ENCODE results near the gene RAD18.
A peak's percentile ranks its signal among the peaks of the same experiment; 100 is the strongest.

Gene RAD18

DNA sequence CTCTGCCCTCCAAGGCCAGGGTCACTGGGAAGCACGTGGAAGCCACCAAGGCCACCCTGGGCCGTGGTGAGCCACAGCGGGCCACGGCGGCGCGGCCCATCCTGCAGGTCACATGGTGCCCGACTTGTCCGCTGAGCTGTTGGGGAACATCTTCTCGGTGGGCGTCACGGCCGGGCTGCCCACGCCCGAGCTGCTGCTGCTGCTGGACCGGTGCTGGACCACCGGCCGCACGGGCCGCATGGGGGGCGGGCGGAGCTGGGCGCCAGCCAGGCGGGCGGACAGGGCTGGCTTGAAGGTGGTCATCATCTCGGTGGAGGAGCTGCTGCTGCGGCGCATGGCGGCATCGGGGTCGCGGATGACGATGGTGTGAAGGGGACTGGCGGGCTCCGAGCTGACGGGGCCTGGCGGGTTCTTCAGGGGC is 22.1 kb upstream of the RAD18 start:
- DNase-seq = no peak

DNA sequence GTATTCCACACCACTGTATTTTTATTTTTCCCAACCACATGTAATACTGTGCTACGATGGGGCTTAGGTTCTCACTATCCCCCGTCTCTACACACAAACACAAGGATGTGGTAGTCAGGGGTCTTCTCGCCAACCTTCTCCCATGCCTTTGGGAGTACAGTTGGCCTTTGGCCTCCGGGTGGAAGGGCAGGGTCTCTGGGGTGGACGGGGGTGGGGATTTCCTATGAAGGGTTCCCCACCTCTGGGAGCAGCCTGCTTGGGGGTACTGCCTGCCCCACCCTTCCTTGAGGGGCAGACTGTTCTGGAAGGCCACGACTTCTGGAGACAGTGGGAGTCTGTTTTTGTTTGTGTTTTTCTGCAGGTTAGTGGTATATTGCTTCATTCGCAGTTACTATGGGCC is 21.3 kb upstream of the RAD18 start:
- DNase-seq = no peak

DNA sequence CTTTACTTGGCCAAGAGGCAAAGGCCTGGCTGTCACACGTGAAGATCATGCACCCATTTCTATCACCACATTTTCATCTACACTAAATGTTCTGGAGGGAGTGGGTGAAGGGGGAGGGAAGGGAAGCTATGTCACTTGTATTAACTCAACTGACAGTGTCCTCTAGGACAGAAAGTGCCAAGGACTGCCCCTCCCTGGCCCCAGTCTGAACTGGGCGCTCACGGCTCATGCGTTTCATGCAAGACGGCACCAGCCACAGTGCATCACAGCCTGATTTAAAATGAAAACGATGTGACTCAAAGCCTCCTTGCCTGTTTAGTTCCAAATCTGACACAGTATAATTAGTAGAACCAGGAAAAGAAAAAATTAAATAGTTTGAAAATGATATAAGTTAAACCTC is 20.8 kb upstream of the RAD18 start:
- DNase-seq = no peak

DNA sequence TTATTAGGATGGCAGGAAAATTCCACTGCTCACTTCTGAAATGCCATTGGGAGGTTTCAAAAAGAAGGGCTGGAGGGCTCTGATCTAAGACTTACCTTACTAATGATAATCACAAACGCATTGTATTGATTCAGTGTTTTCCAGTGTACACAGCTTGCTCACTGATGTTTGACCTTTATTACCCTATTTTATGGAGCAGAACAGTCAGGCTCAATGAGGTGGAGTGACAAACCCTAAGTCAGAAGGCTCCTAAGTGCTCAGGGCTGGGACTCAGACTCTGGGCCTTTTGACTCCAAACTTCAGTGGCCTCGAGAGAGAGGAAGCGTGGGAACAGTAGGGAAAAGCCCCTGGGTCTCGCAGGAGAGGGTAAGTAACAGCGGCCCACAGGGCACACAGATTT is 20.3 kb upstream of the RAD18 start:
- DNase-seq = no peak

DNA sequence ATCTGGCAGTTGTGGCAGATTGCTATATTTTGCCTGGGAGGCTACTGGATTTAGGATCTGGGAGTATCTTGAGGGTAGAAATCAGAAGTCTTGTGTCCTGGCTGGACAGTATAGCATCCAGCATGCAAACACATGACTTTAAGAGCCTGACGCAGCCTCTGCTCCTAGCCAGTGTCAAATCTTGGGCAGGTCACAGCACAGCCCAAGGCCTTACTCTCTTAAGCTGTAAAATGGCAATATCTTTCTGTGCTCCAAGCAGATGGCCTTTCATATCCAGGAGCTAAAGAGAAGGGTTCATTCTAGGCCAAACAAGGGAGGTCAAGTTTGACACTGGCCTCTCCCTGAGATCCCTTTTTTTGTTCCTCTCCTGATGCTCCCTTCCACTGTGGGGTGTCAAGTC is 19.8 kb upstream of the RAD18 start:
- no peak for DNase-seq

DNA sequence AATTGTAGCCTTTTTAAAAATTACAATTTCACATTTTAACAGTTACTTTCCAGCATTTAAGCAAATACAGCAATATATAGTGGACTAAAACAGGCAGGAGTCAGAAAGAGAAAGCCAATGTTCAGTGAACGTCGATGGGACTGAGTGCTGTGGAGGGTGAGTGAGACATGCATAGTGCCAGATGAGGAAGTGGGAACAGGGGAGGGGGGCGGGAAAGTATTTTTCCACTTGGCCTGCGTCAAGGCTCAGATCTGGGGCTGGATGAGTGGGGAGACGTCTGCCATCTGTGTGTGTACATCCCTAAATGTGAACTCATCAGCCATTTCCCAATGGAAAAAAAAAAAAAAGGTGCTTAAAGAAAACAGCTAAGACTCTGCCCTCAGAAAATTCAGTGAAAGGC is 19.2 kb upstream of the RAD18 start:
- DNase-seq = no peak

DNA sequence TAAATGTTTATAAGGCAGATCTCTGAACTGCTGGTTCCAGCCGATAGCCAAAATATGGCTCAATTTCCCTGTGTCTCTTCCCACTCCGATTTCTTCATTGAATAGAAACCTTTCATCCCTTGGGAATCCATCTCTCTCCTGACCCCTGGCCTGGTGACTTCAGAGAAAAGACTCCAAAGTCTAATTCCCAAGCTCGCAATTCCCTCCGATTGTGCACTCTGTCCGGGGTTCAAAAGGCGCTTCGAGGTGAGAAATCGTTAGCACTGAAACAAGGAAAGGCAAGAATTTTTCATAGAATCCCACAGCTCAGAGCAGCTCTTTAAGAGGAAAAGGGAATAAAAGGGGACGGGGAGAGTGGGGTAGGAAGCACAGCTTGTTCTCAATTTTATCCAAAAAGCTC is 18.4 kb upstream of the RAD18 start:
- no peak for DNase-seq

DNA sequence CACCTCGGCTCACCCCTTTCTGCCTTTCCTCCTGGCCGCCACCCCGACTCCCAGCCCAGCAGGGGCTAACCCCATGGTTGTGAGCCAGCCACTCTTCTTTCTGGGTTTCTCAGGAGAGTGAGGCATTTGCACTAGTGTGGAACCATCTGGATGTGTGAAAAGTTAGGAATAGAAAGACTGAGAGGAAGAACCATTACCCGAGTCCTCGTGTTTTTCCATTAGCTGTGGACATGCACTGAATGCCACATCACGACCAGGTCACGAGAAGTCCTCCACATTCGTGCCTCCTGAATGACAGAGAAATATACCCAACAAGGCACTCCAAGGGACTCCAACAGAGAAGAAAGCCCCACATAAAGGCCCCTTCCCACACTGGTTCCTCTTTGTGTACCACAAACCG is 18.0 kb upstream of the RAD18 start:
- no peak for DNase-seq

DNA sequence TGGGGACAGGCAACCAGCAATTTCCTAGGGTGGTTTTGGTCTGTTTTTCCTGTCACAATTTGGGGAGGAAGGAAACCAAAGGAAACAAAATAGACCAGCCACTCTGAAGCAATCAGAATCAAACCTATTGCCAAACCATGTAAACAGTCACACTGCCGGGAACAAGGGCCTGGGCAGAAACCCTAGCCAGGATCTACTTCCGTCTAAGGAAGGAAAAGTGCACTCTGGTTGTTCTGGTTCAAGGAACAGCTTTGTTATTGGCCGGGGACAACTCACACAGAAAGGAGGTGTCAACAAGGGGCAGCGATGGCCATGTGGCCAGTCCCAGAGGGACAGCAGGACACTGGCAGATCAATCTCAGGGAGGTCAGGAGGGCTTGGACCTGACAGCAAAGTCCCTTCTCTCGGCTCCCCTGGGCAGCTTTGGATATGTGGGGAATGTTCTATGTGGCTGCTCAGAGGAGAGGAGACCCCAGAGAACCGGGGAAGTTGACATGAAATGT is 17.5 kb upstream of the RAD18 start:
- no peak for DNase-seq

DNA sequence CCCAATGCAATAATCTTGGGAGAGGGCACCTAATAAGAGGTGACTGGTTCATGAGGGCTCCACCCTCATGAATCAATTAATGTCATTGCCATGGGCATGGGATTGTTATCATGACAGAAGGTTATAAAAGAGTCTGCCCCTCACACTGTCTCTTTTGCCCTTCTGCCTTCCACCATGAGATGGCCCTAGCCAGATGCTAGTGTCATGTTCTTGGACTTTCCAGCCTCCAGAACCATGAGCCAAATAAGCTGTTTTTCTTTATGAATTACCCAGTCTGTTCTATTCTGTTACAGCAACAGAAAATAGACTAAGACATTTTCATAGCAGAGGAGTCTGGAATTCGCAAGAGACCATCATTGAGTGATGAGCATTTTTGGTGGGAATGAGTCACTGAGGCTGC is 16.0 kb upstream of the RAD18 start:
- DNase-seq = no peak

DNA sequence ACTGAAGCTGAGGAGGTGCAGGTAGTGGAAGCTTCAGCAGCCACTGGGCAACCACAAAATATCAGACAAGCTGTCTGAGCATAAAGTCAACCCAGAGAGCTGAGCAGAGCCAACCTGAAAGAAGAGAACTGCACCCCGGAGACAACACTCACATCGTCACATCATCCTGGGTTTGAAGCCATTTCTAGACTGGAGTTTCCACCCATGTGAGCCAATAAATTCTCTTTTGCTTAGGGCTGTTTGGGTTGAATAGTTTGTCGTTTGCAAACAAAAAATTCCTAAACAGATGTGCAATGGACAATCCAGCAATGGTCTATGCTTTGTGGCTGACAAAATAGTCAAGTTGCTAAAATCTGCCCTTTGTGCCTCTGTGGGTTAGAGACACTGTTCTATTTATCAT is 15.3 kb upstream of the RAD18 start:
- DNase-seq = no peak

DNA sequence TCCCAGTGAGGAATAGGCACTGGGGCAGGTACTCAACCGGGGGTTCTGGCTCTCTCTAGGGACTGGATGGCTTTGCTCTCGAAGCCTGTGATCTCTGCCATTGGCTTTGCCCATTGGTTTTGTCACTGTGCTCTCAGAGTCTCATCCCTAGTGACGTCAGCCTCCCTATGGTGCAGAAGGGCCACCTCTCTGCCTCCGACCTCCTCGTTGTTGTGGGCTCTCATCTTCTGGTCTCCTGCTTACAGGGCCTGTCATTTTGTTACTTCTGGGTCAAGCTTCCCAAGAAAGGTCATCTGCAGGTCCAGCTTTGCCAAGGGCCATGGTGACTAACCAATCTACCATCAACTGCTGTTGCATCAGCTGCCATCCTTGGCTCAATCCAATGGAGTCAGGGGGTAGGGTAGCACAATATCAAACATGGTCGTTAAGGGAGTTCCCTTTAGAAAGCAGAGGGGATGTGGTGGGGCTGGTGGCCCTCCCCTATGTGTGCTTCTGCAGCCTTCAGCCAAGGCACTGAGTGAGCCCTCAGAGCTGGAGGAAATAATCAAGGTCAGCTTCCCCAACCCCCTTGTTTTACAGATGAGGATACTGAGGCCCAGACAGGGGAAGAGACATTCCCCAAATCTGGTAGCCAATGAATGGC is 13.4 kb upstream of the RAD18 start:
- no peak for DNase-seq

DNA sequence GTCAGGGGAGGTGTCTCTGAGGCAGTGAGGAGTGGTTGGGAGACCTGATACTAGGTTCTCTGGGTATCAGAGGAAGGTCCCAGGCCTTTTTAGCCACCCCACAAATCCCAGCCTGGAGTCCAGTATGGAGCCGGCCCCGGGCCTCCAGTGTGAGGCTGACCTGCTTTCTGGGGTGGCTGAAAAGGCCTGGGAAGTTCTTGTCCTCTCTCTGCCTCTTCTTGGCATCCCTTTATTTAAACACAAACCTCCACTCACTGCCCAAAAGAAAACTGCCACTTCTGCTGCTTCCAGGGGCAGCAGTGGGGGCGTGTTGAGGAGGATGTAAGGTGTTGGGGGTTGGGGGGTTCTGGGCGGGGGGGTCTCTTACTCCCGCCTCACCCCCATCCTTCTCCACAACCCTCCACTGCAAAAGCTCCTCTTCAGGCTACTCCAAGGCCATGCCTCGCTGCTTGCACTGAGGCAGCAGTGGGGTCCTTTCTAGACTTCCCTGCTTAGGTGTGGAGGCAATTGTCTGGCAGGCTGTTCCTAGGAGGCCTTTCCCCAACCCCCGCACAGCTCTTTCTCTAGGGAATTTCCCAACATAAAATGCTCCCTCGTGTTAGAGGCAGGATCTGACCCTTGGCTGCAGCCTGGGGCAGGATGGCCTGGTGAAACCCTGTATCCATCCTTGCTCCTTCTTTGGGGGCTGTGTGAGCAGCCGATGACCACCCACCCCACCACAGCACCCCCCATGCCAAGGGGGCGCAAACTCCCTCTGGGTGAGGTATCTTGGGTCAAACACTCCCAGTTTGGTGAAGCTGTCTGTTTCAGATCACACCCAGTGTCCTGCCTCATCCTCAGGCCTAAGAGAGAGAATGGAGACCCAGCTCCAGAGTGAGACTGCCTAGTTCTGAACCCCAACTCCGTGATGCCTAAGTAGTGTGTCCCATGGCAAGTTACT is 12.1 kb upstream of the RAD18 start:
- no peak for DNase-seq

DNA sequence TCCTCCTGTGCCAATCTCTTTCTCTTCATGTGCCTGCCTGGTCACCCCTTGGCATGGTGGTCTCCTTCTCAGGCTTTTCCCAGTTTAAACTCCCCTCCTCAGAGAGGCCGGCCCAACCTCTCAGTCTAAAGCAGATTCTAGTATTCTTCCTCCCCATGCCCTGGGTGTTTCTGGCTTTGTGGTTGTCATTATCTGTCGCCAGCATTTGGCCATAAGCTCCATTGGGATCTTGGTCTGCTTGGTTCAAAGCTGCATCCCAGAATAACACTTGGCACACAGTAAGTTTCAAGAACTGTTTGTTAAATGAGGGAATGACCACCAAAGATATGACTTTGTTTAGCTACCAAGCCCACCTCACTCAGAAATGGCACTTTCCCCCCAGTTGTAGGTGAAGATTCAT is 11.2 kb upstream of the RAD18 start:
- no peak for DNase-seq

DNA sequence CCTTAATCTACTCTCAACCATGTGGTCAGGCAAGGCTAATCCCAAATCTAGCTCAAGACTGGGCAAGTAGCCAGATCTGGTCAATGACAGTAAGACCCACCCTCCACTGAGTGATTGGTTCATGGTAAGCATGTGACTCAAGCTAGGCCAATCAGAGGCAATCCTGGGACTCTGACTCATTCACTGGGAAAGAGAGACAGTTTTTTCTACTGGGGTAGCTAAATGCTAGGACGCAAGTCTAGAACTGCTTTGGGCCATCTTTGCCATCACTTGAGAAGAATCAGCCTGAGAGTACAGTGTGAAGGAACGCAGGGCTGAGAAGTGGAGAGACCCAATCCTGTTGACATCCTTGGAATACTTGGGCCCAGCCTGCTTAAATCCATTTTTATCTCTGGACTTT is 9.4 kb upstream of the RAD18 start:
- DNase-seq = no peak

DNA sequence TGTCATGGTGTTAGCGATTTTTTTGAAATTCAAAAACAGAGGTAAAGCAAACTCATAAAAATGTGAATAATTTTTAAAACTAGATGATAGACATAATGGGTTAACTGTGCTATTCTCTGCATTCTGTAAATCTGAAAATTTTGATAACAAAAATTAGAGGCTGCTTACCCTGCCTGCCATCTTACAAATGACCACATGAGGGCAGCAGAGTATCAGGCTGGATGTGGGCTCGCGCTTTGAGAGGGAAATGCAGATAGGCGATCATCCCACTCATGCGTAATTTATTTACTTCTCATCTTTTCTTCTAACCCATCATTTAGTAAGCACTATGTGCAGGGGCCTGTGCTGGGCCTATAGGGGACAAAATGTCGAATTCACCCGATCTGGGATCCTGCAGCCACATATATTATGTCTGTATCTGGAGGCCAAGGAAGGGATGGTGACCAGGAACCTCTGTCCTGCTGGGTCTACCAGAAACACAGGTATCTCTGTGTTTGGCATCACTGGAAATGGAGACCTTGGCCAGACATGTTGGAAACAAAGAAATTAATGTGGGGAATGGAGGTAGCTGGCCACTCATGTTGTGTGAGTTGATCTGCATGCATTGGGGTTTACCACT is 7.8 kb upstream of the RAD18 start:
- peak; percentile 5 for DNase-seq

DNA sequence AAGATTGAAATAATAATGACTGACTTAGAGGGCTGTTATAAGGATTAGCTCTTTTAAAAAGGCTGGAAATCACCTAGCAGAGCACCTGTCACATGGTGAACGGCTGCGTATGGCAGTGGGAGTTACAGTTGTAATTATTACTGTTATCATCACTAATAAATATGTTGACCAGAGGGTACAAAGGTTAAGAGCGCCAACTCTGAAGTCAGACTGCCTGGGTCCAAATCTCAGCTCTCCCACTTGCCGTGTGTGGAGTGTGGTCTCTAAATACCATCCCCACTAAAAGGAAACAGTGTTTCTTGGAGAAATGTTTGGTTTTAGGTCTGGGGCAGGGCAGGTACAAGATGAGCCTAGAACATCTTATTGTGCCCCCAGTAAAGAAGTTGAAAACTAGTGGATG is 6.0 kb upstream of the RAD18 start:
- DNase-seq = no peak

DNA sequence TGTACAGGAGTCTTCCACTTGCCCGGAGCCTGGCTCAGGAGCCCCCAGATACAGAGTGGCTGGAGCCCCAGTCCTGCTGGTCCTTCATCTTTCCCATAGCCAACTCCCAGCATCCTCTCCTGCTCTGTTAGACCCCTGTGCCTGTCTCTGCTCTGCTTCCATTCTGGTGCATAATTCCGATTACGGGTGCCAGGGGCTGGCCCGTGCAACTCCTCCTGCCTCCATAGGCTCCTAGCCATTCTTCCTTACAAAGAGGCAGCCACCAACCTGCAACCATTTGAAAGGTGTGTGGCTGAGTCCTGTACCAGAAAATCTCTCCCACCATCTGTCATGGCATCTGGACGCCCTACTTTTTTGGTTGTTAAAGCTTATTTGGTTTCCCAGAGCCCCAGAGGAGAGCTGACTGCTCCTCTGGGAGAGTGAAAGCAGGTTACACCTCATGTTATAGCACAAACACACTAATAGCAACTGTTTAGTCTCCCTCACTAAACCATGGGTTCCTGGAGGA is 5.2 kb upstream of the RAD18 start:
- no peak for DNase-seq

DNA sequence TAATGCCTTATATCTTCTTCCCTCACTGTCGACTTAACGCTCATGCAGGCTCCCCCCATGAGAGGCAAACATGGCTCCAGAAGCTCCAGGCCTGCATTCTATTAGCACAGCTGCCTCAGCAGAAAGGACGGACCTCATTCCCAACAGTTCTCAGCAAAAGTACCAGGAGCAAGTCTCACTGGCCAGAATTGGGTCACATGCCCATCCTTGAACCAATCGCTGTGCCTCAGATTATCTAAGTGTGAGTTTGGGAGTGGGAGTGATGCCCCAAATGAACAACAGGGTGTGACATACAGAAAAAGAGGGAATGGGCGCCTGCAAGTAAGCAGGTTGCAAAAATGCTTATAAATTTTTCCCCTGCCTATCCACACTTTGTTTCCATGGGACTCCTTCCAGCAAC is 4.3 kb upstream of the RAD18 start:
- no peak for DNase-seq

DNA sequence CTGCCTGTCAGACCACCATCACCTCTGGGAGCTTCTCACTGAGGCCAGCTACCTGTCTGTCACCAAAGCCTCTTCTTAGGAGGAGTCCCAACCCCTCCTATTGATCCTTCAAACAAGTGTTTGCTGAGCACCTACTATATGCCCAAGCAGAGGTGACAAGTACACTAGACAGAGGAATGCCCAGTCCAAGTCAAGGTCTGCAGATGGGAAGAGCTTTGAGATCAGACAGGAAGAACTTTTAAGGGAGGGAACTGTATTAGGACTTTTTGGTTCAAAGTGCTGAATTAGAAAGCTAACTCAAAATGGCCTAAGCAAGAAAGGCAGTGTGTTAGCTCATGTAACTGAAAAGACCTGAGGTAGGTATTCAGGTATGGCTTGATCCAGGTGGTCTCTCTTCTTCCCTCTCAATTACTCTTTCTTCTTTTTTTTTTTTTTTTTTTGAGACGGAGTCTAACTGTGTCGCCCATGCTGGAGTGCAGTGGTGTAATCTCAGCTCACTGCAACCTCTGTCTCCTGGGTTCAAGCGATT is 3.6 kb upstream of the RAD18 start:
- no peak for DNase-seq

DNA sequence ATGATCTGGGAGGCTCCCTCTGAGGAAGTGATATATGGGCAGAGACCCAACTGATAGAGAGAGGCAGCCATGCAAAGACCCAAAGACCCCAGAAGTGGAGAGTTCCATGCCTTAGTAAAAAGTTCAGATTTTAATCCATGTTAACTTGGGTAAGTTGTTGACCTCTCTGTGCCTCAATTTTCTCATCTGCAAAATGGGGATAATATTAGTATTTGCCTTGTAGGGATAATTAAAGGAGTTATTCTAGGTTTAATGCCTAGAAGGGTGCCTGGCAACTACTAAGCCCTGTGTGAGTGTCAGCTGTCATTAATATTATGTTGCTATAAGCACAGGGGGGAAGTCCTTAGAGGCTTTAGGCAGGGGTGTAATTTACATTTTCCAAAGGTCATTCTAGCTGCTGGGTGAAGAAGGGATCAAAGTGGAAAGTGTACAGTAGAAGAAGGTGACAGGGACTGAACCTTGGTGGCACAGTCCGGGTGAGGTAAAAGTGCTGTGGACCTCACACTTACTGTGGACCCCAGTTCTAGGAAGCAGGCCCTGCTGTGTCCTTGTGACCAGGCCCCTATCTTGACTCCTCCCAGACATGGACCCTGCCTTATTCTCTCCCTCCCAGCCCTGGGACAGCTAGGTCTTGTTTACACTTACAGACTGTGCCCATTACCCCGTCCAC is 3.0 kb upstream of the RAD18 start:
- no peak for DNase-seq

DNA sequence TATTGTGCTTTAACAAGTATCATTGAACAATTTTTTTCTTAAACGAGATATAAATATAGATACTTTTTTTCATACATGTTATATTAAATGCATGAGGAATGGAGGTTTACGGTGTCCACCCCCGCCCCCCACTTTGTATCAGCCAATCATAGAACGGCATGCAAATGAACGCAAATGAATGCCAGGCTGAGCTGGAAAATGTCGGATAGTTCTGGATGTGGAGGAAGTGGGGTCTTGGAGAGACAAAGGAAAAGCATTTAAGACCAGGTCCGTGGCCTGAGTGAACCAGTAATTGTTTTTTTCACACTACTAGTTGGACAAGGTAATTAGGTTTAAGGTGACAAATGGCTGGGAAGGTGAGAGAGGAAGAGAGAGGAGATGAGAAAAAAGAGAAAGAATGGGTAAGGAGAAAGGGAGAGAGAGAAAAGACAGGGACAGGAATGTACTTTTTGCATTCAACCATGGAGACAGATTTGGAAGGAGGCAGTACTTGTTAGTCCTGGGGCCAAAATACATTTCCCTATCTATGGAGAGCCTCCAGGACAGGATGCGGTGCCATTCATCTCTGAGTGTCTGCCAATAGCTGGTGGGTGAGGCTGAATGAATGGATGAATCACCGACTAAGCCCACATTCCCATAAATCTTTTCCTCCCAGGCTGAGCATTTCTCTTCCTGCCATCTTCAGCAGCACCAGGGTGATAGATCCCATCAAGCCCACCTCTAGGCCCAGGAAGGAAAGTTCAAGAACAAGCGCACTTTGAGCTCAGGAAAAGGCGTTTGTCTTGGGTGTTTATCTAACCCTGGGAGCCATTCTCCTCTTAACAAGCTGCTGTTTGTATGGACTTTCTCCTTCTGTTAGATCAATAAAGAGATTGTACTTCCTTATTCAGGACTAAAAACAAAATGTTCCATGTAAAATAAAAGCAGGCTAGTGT is 1.4 kb upstream of the RAD18 start:
- DNase-seq = no peak

Measured in SHP77 treated with DMSO at 0.1 percent for 48 hours (cell line).